ENCODE measurements around the gene HOXA13. TPM values are rescaled to one million over a fixed set of nuclear protein-coding genes. Genes with fewer than 3 reads are reported as not detected.

HOXA13 gene
- total RNA-seq, 2 donors from 2014 or later: not detected

DNA sequence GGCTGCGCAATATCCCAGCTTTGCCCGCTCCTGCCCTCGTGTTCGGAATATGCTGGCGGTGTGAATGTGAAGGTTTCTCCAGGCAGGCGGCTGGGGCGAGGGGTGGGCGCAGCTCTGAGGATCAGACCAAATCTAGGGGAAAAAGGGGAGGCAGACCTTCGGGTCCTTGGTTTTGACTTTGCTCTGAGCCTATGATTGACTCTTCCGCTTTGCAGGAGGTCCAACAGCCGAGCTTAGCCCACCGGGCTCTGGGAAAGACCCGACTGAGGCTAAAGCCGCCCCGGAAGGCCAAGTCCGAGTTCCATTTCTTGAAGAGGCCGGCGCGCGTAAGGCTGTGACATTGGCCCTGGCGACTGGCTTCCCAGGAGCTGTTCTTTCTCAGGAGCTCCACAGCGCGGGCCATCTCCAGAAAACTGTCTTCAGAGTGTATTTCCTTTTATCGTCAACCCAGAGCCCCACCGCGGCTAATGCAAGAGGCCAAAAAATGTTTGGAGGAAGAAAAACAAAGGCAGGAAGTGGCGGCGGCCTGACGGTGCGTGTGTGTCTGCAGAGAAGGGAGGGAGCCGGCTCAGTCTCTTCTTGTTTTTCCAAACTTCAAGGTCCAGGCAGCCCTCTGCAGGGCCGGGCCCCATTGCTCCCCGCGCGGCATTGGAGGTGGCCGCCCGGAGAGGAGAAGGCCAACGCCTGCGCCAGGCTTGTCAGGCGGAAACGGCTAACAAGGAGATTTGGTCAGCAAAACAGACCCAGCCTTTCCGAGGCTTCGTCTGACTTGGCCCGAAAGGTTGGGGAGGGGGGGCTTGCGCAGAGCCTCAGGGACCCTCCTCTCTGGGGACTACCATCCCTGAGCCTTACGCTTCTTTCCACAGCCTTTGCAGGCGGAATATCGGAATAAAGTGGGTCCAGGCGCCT, 11.3 kb downstream of the HOXA13 start:
- Mint-ChIP-seq H3K9me3 (no peaks in the 10 kb centered on the region), H3K27ac (peak overlapping the region in 1 of 2 donors; percentile 9), H3K4me1 (ENCODE audit: low read depth in 2 of 2) (peaks cover 34 to 38% of the 10 kb centered on the region in 2 donors), H3K27me3 (peaks cover 55 to 77% of the 10 kb centered on the region in 2 donors), H3K36me3 (no peaks in the 10 kb centered on the region), H3K4me3 (peak overlapping the region; percentile 92)
- no peak for ATAC-seq
- DNase-seq (ENCODE audit: low spot score): no peak

DNA sequence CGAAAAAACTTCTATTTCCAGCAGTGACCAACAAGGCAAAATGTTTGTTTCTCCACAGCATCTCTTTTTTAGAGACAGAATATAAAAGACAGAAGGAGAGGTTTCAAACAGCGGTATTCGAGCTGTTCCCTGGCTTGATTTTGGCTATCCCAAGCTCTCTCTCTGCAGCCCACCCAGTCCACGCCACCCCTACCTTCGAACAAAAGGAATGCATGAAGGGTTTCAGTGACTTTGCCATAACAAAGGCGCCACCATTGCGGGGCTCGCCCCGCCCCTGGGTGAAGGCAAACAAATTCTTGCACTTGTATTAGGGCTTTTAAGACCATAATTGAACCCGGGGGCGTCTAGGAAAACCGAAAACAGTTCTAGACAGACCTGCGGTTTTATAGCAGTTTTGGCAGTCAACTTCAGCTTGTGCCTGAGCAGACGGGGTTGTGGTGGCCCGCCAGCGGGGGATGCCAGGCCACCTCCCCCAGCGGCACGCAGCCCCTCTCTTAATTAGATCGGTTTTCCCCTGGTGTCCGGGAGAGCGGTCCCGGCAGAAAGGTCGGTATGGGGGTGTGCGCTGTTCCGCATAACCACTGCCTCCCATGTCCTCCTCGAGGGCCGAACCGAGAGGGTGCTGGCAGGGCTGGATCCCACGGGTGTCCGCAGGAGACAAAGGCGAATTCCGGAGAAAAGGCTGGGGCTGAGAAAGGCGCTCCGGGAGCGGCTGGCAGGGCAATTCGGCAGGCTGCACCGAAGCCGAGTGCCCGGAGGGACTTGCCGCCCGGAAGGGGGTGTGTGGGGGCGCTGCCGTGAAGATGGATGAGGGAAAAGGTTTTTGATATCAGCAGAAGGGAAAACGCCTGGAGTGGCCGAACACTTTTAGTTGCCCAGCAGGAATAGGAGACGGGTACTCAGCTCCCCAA, 12.2 kb downstream of the HOXA13 start:
- Mint-ChIP-seq H3K27me3 (peaks cover 55 to 77% of the 10 kb centered on the region in 2 donors), H3K4me3 (peak overlapping the region; percentile 92), H3K36me3 (no peaks in the 10 kb centered on the region), H3K4me1 (ENCODE audit: low read depth in 2 of 2) (peaks cover 34 to 40% of the 10 kb centered on the region in 2 donors), H3K9me3 (no peaks in the 10 kb centered on the region), H3K27ac (no peak overlapping the region)
- DNase-seq (ENCODE audit: low spot score): no peak
- ATAC-seq: no peak

DNA sequence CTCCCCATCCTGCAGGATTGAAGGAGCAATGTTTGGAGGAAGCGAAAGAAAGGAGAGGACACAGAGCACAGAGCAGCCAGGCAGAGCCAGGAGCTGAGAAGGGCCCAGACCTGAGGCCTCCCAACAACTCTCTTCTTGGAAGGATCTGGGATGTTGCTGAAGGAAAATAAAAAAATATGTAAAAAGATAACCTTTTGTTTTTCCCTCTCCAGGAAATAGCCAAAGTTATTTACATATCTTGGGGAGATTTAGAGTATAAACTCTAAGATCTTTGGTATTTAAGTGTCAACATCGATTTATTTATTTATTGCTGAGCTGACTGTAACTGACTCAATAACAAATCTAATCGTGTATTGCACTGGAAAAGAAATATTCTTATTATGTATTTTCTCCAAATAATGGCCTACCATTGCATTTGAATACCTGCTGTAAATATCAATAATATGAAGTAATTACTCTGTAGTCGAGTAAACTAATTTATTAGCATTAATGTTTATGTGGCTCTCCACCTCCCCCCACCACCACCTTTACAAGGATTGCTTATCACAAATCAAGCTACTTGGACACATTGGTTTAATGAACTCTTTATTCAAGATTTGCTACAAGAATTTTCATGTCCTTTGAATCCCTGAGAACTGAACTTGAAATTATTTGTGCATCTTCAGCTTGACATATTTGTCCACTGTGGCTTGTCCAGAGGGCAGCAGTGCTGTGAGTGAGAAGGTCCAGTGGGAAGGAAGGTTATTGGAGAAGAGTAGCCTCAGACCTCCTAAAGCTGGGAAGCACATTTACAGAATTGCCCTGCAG, 13.0 kb downstream of the HOXA13 start:
- Mint-ChIP-seq H3K9me3 (no peaks in the 10 kb centered on the region), H3K27me3 (peaks cover 54 to 81% of the 10 kb centered on the region in 2 donors), H3K27ac (peak overlapping the region in 1 of 2 donors; percentile 7), H3K36me3 (no peaks in the 10 kb centered on the region), H3K4me1 (ENCODE audit: low read depth in 2 of 2) (peaks cover 34 to 41% of the 10 kb centered on the region in 2 donors), H3K4me3 (peak overlapping the region; percentile 92)
- no peak for DNase-seq (ENCODE audit: low spot score)
- ATAC-seq: no peak

DNA sequence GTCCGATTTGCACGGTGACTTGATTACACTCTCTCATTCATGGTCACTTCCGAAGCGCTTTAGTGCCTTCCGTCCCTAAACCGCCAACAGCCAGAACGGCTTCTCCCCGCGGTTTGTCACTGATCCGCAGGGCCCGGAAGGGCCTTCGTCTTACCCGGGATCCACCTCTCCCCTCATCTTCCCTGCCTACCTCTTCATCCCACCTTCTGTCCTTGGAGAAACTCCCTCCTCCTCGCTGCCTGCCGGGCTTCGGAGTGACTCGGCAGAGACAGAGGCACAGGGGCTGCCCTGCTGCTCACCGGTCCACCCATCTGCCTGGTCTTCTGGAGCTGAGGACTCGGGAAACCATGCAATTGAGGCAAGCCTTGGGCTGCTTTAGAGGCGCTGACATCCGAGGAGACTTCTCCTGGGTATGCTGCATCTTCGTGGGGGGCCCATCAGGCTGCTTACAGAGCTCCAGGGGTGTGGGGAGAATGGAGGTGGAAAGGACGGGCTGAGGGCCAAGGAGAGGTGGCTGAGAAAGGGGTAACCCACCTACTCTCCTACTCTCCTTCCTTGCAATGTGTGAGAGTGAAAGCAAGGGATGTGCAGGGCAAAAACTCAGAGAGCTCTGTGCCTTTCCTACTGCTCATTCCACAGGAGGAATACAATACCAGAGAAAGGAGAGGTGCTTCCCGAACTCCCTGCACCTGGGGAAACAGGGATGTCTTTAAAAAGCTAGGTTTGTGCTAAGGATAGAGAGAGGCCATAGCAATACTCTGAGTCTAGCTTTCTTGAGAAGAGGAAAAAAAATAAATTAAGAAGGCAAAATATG, 13.8 kb downstream of the HOXA13 start:
- ATAC-seq: no peak
- H3K27ac Mint-ChIP-seq: peak overlapping the region; percentile 7 to 77
- H3K4me1 Mint-ChIP-seq (ENCODE audit: low read depth in 2 of 2): peaks cover 34 to 41% of the 10 kb centered on the region in 2 donors

DNA sequence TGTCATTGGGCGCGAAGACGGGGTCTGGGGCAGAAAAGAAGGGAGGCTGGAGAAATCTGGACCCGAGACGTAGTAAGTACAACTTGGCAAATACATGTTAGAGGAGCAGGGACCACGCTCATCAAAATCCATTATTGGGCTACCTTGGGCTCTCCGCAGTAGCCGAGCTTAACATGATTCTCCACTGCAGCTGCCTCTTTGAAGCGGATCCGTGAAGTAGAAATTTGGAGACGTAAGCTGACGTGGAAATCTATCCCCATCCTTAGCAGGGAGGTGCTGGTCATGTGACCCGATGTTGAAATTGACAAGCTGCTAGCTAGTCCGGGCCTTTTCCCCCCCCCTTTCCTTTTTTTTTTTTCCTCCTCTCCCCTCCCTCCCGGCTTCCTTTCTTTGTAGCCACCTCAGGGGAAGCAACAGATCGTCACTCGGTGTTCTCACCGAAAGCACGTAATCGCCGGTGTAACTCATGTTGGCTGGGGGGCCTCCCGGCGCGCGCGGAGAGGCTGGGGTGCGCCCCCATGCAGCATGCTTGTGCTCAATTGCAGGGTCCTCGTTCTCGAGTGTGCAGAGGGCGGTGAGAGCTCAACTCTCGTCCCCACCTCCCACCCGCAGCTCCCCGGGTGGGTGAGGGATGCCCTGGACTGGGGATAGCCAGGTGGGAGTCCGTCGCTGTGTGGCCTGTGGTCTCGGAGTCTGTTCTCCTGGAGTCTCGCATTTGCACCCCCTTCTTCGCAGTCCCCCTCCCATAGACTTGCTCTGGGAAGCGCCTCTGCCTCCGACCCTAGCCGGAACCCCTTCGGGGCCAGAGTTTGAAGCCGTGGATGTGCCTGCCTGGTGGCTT, 14.7 kb downstream of the HOXA13 start, which contains the start of gene HOXA11:
Gene HOXA11 (minus strand): TSS at position 220 of the 841 bp plus-strand sequence. CDS start 88 bp downstream, at position 132.
- peaks cover 49 to 65% of the 10 kb centered on the region in 2 donors for H3K27me3 Mint-ChIP-seq
- no peaks in the 10 kb centered on the region for H3K36me3 Mint-ChIP-seq
- no peaks in the 10 kb centered on the region for H3K9me3 Mint-ChIP-seq
- H3K4me3 Mint-ChIP-seq: peak within 1 kb of the TSS; percentile 73
- H3K4me1 Mint-ChIP-seq (ENCODE audit: low read depth in 2 of 2): peaks cover 34 to 44% of the 10 kb centered on the region in 2 donors
- ATAC-seq: peak in 1 of 2 donors; percentile 34
- no peak for DNase-seq (ENCODE audit: low spot score)
- peak within 1 kb of the TSS; percentile 21 to 77 for H3K27ac Mint-ChIP-seq

More for the DNA sequence above, 13.8 kb downstream of the HOXA13 start:
- Mint-ChIP-seq H3K9me3 (no peaks in the 10 kb centered on the region), H3K27me3 (peaks cover 51 to 73% of the 10 kb centered on the region in 2 donors), H3K36me3 (no peaks in the 10 kb centered on the region), H3K4me3 (peak overlapping the region; percentile 73)
- no peak for DNase-seq (ENCODE audit: low spot score)

DNA sequence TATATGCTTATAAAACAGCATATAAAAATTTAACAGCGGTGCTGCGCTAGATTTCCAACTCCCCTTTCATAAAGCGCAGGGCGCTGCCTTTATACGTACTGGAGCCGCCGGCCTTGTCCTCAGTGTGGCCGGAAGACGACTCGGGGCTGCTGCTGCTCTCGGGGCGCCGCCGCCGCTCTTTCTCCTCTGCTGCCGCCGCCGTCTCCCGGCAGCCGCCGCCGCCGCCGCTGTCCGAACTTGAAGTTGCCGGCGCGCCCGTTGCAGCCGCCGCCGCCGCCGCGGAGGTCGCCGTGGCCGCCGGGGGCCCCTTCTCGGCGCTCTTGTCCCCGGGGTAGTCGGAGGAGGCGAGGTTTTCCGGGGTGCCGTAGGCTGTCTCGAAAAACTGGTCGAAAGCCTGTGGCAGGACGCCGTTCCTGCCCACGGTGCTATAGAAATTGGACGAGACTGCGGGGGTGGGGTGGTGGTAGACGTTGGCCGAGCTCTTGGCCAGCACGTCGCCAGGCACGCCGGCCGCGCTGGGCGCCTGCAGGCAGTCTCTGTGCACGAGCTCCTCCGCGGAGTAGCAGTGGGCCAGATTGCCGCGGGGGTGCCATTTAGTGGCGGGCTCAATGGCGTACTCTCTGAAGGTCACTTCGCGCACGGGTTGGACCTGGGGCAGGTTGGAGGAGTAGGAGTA, 15.4 kb downstream of the HOXA13 start:
- H3K4me3 Mint-ChIP-seq: peak overlapping the region; percentile 73
- ATAC-seq (peak; percentile 69 to 78), DNase-seq (ENCODE audit: low spot score) (no peak)
- H3K36me3 Mint-ChIP-seq: no peaks in the 10 kb centered on the region
- peaks cover 46 to 64% of the 10 kb centered on the region in 2 donors for H3K27me3 Mint-ChIP-seq
- peaks cover 40 to 44% of the 10 kb centered on the region in 2 donors for H3K4me1 Mint-ChIP-seq (ENCODE audit: low read depth in 2 of 2)
- H3K9me3 Mint-ChIP-seq: no peaks in the 10 kb centered on the region
- peak overlapping the region; percentile 21 to 23 for H3K27ac Mint-ChIP-seq

DNA sequence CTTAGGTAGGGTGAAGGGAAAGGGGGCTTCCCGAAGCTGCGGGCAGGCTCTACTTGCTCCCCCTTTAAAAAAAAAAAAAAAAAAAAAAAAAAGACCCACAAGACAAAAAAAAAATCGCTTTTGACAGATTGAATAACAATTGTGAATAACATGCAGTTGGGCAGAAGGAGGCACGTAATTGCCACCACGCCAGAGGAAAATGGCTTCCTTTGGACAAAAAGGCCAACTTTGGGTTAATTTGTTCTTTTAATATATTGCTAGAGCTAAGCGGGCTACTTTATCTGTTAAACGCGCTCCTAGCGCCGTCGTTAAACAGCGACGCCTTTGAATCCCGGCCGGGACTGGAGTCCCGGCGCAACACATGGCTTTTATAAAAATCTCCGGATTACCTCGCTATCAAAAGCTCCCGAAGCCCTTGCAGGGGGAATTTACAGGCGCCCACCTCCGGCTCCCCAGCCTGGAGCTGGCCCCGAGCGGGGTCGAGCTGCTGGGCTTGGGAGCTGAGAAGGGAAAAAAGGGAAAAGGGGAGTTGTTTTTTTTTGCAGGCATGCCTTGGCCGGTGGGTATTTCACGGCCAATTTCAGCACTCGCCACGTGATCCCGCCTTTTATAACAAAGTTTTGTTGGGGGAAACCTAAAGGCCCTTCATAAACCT, 16.1 kb downstream of the HOXA13 start:
- Mint-ChIP-seq H3K4me1 (ENCODE audit: low read depth in 2 of 2) (peaks cover 37 to 43% of the 10 kb centered on the region in 2 donors), H3K27me3 (peaks cover 44 to 63% of the 10 kb centered on the region in 2 donors), H3K27ac (no peak overlapping the region), H3K4me3 (peak overlapping the region; percentile 73), H3K36me3 (no peaks in the 10 kb centered on the region), H3K9me3 (no peaks in the 10 kb centered on the region)
- DNase-seq (ENCODE audit: low spot score): no peak
- no peak for ATAC-seq

DNA sequence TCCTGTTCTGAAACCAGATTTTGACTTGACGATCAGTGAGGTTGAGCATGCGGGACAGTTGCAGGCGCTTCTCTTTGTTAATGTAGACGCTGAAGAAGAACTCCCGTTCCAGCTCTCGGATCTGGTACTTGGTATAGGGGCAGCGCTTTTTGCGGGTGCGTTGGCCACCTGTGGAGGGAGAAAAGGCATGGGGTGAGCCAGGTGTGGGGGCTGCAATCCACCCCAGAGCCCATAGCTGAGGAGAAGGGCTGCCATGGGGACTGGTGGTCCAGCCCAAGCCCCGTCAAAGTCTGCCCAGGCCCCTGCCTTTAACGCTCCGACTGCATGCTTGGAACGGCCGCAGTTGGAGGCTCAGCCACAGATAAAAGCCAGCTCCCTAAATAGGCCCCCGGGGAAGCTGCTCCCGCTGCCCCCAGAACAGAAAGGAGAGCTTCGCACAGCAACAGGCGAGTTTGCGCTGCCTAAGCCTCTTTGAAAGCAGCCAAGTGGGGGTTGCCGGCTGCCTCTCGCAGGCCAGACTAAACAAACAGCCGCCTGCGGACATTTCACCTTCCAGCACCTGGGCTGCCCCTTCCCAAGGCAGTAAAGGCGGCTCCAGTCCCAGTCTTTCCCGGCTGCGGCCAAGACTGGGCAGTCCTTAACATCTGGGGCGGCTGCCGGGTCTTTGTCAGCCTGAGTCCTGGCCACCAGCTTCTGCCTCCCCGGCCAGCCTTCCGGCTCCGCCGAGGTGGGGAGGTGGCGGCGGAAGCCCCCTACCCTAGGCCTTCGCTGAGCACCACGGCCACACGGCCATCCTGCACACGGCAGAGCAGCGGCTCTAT, 16.8 kb downstream of the HOXA13 start:
- ATAC-seq: no peak
- Mint-ChIP-seq H3K4me3 (no peak overlapping the region), H3K27ac (no peak overlapping the region), H3K4me1 (ENCODE audit: low read depth in 2 of 2) (peaks cover 30 to 36% of the 10 kb centered on the region in 2 donors), H3K9me3 (no peaks in the 10 kb centered on the region), H3K36me3 (no peaks in the 10 kb centered on the region), H3K27me3 (peaks cover 39 to 59% of the 10 kb centered on the region in 2 donors)
- no peak for DNase-seq (ENCODE audit: low spot score)

DNA sequence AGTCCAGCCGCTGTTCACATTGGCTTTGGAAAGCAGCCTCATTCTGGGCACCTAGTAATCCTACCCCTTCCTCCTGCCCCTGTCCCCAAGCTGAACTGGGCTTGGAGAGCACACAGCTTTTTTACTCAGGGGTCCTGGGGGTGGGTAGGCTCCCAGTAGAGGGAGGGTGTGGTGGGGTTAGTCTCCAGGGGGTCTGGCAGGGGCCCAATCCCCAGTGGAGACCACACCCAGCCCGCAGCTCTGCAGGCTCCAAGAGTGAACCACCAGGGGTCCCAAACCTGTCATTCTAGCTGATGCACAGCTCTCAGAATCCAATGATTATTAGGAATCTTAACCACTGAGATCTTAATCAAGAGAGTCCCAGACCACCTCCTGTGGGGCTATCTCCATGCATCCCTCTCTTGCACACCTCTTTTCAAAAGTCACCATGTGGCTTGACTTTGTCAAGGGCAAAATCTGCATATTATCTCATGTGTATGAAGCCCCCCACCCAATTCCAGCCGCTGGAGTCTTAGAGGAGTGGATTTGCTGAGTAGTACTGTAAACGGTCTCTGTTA, 17.5 kb downstream of the HOXA13 start:
- H3K36me3 Mint-ChIP-seq: no peaks in the 10 kb centered on the region
- peaks cover 24 to 31% of the 10 kb centered on the region in 2 donors for H3K4me1 Mint-ChIP-seq (ENCODE audit: low read depth in 2 of 2)
- peaks cover 34 to 57% of the 10 kb centered on the region in 2 donors for H3K27me3 Mint-ChIP-seq
- H3K9me3 Mint-ChIP-seq: no peaks in the 10 kb centered on the region
- no peak overlapping the region for H3K27ac Mint-ChIP-seq
- DNase-seq (ENCODE audit: low spot score) (no peak), ATAC-seq (no peak)
- H3K4me3 Mint-ChIP-seq: no peak overlapping the region

DNA sequence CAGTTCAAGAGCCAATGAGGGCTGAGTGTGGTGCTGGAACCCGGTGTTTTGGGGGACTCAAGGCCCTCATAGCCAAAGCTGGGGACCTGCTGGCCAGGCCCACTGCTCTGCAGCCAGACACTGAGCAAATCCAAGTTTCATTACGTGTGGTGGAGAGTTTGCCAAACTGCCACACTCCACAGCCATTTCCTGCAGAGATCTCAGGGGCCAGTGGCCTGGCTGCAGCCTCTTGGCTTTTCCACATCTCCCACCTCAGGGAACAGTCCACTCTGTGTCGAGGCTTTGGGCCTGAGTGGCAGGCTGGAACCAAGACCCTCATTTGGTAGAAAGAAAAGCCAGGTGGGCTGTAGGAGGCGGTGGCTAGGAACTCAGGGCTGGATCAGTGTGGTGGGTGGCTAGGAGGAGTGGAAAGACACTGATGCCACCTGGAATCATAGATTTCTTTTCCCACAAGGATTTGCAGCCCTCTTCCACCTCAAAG, 18.1 kb downstream of the HOXA13 start:
- no peak overlapping the region for H3K4me3 Mint-ChIP-seq
- no peak for DNase-seq (ENCODE audit: low spot score)
- H3K9me3 Mint-ChIP-seq: no peaks in the 10 kb centered on the region
- H3K27me3 Mint-ChIP-seq: peaks cover 30 to 52% of the 10 kb centered on the region in 2 donors
- no peak overlapping the region for H3K27ac Mint-ChIP-seq
- H3K36me3 Mint-ChIP-seq: no peaks in the 10 kb centered on the region
- H3K4me1 Mint-ChIP-seq (ENCODE audit: low read depth in 2 of 2): peaks cover 24 to 28% of the 10 kb centered on the region in 2 donors
- no peak for ATAC-seq

Measured in natural killer cell treated with Interleukin-12 subunit alpha and Interleukin-12 subunit beta and Interleukin-15 and Interleukin-18, amount 100 ng/mL, for 72 hours (primary cell).